Stimulated activated naive CD4-positive, alpha-beta T cell treated with Interleukin-2 at 50 U/mL for 16 hours (primary cell): Measurements from ENCODE around the gene PLXNC1.

ENCODE experiments used
- DNase-seq: peaks from one replicate; lab custom pipeline; 2025; lab: John Stamatoyannopoulos, UW

The PLXNC1 gene

DNA sequence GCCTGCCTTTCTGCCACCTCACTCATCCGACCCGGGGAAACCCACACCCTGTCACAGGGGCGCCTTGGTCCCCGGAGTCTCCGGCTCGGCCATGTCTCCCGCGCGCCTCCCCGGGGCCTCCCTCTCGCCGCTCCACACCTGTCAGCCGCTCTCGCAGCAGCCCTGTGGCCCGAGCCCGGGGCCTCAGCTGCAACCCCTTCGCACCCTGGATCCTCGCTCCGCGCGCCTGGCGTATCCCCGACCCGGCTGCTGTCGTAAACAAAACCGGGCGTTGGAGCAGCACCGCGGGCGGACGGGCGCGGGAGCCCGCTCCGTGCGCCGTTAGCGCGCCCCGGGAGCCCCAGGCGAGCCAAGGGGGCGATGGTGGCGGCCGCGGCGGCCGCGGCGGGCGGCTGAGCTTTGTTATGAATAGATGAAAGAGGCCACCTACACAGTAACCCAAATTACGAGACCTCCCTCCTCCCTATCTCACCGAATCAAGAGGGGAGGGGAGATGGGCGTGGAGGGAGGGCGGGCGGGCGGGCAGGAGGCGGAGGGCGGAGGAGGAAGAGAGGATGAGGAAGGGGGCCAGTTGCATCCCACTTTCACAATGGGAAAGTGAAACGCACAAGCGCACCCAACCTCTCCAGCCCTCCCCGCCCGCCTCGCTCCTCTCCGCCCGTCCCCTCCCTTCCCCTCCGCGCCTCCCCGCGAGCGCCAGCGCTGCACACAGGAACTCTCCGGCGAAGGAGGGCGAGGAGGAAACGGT lies at the start of gene PLXNC1:
PLXNC1 (plus strand) TSS at position 587 of the 748 bp plus-strand sequence. CDS start 395 bp downstream, outside the sequence.
- peak; percentile 70 for DNase-seq

DNA sequence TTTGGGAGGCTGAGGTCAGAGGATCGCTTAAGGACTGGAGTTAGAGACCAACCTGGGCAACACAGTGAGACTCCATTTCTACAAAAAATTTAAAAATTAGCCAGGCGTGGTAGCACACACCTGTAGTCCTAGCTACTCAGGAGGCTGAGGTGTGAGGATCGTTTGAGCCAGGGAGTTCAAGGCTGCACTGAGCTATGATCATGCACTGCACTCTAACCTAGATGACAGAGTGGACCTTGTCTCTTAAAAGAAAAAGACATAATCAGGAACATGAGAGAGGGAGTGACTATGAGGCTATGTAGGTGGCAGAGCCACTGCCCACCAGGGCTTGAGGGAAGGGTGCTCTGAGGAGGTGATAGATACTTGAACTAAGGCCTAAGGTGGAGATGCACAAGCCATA lies 49.2 kb upstream of the PLXNC1 start:
- DNase-seq = no peak

DNA sequence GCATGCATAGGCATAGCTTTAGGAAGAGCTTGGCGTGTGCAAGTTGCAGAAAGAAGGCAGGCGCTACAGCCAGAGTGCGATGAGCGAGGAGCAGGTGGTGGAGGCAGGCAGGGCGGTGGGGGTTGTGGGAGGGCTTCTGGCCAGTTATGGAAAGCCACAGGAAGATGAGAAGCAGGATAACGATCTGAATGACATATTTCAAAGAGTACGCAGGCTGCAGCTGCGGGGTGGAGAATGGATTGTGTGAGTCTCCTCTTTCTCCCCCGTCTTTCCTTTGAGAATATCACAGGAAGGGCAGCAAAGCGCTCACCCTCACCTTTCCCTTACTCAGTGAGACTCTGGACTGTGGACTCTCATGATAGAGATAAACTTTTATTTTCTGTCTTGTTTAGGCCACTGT lies 48.7 kb upstream of the PLXNC1 start:
- no peak for DNase-seq

DNA sequence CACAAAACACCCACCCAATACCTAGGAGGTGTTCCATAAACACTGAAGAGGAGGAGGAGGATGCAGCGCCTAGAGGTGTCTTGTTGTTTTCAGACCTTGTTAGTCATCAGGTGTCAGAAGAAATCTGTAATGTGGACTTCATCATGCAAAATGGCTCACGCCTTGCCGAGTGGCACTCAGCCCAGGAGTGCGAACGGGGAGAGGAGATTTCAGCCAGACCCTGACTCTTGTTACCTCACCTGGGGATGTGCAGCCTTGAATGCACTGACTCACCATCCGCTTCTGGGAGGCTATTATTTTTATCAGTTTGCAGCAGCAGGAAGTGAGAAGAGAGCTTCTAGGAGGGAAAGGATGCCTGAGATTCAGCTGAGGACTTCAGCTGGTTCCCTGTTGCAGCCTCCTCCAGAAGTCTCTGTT lies 48.2 kb upstream of the PLXNC1 start:
- DNase-seq = no peak

DNA sequence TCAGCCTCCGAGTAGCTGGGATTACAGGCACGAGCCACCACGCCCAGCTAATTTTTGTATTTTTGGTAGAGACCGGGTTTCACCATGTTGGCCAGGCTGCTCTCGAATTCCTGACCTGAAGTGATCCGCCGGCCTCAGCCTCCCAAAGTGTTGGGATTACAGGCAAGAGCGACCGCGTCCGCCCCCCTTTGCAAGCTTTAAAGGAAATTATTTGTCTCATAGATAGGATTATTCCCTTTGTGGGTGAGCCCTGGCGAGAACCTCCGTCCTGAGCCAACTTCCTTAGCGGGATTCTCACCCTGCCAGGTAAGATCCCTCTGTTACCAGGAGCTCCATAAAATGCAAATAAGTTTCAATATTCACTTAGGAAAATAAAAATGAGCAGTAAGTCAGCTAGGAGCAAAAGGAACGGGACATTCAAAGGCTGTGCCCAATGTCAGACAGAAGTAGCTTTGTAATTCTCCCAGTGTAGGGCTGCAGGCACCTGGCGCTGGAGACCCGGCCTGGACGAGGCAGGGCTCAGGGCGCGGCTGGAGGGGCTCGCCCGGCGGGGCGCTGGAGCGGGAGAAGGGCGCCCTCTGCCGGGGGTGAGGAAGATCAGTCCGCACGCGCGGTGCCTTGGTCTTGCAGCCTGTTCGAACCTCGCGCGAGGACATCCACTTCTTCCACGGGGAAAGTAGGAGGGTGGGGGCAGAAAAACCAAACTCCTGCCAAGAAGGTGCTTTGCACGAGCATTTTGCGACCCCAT lies 47.2 kb upstream of the PLXNC1 start:
- peak; percentile 73 for DNase-seq

DNA sequence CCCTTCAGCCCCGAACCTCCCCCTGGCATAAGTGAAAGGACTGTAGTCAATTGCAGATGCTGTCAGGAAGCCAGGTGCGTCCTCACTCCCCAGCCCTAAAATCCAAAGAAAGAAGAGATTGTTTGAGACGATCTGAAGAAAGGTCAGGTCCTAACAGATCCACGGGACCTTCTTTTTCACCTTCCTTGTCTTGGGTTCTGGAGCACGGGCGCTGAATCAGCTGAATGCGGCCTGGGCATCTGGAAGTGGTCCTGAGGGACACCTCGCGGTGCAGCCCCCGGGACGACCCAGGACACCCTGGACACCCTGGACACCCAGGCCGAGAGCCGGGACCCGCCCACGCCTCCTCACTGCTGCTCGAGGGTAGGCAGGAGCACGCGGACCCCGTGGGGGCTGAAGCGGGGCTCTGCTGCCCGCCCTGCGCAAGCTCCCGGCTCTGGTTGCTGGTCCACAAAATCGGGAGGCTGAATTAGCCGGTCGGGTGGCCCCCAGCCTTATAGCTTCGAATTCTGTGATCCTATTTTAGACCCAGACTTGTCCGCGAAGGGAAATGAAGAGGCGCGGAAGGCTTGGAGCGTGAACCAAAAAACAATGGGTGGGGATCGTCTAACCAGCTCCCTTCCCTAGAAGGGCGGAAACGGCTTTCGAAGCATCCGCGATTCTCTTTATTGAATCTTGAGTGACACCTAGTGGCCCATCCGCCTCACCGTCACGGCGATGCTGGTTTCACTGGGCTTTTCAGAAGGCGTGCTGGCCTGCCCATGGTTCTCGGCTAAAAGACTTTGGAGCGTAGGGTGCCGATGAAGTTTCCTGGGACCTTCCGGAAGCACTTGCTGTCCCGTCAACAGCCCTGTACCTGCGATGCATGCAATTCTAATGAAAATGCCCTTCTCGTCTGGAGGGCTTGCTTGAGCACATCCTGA lies 46.4 kb upstream of the PLXNC1 start:
- peak; percentile 76 for DNase-seq

DNA sequence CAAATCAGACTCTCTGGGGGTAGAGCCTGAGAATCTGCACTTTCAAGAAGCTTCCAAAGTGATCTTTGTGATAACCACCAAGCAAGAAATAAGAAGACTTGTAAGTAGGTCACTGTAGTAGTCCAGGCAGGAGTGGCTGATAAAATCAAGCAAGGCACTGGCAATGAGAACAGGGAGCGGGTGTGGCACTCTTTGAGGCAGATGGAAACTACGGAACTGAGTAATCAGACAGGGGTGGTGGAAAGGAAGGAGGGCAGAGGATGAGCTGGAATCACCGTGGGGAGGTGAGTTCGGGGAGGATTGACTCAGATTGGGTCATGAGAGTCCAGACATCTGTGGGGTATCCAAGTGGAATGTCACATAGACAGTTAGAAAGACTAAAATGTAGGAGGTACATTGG lies 44.4 kb upstream of the PLXNC1 start:
- no peak for DNase-seq

DNA sequence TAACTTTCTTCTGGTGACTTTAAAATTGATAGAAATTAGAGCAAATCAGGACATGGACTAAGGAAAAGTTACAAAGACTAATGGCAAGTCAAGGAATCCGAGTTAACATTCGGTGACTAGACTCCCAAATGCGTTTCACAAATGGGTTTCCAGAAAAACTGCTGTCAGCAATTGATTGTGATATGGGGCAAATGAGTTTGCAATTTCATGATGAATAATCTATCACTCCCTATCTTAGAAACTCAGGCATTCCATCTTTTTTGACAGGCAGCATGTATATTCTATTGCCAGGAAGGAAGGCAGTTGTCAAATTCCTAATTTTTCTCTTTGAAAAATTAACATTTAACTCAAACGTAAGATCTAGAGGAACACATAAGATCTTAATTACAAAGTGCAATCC lies 40.5 kb upstream of the PLXNC1 start:
- DNase-seq = no peak

DNA sequence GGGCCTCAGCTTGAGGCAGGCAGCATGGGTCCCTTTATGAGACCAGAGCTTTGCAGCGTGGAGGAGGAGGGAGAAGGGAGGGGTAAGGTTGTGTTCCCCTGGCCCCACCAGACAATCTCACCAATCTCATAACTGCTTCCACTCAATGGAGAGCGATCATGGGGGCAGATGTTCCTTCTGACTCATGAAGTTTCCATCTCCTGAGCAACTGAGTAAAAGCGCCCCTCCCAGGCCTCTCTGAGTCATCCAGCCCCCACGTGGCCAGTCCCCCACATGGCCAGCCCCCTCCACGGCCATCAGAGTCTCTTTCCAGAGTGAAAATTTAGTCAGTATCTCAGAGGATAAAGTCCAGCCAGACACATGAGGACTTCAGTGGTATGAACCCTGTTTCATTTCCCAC lies 39.2 kb upstream of the PLXNC1 start:
- DNase-seq = peak; percentile 47

DNA sequence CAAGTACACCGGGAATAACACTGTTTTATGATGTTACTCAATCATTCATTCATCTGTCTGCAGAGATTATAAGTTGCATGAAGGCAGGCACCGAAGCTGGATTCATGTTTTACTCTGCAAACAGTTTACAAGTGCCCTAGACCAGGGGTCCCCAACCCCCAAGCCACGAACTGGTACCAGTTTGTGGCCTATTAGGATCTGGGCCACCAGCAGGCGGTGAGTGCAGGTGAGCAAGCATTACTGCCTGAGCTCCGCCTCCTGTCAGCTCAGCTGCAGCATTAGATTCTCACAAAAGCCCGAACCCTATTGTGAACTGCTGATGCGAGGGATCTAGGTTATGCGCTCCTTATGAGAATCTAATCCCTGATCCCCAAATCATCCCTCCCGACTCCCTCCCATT lies 38.1 kb upstream of the PLXNC1 start:
- no peak for DNase-seq

DNA sequence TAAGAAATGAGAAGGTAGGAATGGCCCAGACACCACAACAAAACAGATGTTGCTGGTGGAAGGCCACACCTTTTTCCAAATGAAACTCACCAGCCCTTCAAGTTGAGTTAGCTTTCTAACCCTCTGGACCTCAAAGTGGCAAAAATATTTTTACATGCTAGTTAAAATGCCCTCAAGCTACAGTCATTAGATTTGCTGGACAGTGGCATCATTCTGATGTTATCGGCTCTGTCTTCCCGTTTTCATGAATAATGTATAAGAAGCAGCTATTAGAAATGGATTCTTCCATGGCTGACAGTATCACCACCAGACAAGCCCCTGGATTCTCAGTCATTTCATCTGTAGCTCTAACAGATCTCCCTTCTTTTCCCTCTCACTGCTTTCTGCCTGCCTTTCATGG lies 37.1 kb upstream of the PLXNC1 start:
- DNase-seq = no peak

DNA sequence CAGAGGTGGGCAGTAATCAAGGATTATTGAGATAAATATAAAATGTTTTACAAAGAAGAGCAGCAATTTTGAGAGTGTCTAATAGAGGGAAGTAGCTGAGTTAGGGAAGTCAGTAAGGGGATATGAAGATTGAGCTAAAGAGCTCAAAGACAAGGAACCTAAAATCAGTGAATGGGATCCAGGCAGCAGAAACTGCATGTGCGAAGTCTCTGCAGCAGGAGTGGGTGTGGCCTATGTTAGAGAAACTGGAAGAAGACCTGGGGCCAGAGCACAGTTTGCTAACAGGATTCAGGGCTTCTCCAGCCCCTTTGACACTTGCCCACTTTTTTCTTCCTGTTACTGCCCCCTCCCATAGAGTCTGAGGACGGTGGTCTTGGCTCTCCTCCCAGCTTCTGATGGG lies 36.3 kb upstream of the PLXNC1 start:
- DNase-seq = no peak

DNA sequence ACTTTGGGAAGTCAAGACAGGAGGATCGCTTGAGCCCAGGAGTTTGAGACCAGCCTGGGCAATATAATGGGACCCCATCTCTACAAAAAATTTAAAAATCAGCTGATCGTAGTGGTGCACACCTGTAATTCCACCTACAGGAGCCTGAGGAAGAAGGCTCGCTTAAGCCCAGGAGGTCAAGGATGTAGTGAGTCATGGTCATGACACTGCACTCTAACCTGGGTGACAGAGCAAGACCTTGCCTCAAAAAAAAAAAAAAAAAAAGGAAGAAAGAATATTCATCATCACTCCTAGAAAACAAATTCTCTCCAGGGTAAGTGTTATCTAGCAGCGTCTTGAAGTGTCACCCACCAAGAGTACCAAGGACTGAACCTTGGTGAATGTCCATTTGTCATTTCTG lies 34.2 kb upstream of the PLXNC1 start:
- DNase-seq = no peak

DNA sequence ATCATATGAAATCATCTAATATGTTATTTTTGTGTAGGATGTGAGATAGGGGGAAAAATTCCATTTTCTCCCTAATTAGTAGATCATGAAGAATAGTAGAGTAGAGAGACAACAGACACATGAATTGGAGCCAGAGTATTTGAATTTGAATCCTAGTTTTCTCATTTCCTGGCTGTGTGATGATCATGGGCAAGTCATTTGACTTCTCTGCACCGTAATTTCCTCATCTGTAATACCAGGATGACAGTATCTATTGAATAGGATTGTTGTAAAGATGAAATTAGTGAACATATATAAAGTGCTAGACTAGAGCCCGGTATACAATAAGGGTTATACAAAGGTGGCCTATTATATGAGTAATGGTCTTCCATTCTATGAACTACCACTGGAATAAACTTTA lies 32.2 kb upstream of the PLXNC1 start:
- no peak for DNase-seq

DNA sequence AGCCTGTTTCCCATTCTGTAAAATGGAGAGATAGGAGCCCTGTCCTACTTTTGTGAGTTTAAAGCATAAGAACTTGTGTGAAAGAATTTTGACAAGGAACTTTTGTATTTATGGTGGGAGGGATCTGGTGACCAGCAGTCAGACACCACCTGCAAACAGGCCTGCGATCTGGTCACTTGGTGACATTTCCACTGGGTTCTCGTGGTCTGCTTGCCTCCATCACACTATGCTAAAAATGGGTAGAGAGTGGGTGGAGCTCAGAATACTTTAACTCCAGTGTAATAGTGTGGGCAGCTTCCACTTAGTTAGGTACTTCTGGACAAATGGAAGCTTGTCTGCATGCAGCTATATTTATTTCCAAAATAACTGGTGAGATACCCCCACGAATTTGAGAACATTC lies 26.5 kb upstream of the PLXNC1 start:
- DNase-seq = no peak

DNA sequence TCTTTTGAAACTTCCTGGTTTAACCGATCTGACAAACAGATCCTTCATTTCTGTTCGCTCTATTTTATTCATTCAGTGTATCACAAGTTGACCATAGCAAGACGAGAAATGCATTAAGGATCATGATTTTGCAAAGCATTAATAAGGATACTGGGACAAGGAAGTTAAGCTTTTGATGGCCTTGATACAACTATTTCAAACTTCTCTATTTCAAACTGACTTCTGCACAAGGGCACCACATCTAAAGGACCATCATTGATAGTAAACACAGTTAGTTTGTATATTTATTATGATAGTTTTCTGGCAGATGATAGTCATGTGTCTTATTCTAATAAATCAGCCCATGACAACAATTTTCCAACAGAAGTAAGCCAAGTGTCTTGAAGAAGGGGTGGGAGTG lies 25.8 kb upstream of the PLXNC1 start:
- DNase-seq = no peak

DNA sequence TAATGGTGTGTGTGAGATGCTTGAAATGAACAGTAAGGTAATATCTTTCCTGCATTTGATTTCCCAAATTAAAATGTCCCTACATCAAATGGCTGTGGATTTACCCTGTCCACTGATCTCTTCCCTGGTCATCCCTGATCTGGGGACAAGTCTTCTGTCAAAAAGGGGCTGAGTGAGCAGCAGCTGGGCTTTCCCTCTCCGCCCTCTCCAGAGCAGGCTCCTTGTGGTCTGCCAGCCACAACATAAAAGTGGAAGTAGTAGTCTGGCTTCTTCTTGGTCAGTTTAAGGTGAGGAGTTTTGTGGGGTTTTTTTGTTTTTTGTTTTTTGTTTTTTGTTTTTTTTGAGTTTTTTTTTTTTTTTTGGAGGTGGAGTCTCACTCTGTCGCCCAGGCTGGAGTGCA lies 25.2 kb upstream of the PLXNC1 start:
- no peak for DNase-seq

DNA sequence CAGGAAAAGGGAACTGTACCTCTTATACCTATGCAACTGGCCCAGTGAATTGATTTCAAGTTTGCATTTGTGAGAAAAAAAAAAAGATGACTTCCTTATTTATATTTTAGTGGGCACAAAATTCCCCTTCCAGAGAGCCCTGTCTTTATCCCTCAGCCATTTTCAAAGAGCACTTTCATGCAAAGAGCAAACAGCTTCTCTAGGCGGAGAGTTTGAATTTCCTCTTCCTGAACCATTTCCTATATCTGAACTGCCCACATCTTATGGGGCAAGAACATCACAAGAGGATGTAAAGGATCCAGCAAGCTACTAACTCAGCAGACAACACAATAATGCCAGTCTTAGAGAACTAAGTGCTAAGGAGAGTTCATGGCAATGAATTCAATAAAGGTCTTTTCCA lies 22.3 kb upstream of the PLXNC1 start:
- no peak for DNase-seq

DNA sequence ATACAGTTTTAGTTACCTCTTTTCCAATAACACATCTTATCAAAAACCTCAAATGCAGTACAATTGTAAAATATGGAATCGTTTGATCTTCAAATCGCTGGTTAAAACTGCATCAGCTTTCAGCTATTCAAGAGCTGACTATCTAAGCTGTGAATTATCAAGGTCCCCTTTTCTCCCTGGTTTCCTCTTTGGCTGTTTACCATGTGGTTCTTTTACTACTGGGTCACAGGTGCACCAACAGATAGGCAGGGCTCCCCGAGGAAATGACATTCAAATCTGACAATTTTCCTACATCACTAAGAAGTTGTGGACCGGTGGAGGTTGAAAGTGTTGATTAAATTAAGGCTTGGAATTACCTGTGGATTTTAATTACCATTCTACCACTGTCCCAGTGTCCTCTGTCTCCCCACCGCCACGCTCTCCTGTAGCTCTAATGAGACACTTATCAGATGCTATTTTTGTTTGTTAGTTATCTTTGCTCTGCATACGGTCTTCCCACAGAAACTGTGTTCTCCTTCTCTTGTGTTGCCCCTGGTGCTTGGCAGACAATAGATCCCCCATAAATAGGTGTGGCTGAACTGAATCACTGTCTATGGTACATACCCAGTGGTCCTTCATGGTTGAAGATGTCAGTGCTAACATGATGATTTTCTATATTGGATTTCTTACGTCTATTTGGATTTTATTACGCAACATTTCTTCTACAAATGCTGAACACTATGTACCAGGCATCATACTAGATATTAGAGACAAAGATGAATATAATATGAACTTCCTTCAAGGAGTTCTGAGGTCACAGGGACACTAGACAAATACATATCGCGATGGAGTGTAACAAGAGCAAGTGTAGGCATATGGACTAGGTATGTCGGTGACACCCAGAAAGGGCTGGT lies 20.9 kb upstream of the PLXNC1 start:
- DNase-seq = no peak

DNA sequence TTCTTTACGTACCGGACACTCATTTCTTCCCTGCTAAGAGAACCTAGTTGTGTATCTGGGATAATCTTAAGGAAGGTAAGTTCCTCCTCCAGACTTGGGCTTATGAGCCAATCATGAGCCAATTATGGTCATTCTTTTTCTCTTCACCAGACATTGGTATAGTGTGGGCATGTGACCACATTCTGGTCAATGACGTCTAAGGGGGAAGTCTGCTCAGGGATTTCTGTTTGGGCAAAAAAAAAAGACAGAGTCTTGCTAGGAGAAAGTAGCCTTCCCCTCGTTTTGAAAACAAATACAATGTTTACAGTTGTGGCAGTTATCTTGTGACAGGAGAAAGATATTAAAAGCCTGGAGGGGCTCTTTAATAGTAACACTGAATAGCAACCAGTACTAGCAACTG lies 20.1 kb upstream of the PLXNC1 start:
- no peak for DNase-seq

DNA sequence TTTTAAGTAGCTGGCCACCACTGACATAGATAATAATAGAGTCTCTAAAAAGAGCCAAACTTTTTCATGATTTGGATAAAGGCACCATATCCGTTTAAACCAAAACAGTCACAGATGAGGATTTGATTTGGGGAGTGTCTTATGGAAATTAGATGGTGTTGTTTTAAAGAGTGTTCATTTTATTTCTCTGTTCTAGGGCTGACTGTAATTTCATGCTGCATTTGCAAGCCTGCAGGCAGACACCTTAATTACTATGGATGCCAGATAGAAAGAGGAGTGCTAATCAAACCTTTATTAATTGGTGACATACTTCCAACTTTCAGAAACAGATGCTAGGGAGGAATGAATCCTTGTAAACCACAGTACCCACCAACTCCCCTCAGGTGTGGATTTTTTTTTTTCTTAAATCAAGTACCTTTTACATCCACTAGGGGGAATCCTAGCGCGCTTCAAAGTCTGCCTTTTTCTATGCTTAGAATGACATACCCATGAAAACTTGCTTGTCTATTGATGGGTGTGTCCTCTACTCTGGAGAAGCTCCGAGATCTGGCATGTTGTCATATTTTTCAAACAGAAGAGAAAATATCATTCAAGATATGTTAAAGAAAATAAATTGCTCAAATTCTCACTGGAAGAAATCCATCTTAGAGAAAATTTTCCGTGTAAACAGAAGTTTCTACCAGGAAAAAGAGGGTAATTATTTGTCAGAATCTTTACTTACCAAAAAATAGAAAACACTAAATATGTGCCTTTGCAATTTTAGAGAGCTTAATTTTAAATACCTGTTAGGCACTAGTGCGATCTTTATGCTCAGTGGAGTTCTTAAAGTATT lies 14.2 kb upstream of the PLXNC1 start:
- no peak for DNase-seq
